Measurements from ENCODE around the gene C10orf90. TPM values are rescaled to one million over a fixed set of nuclear protein-coding genes. Genes with fewer than 3 reads are reported as not detected.
A peak's percentile ranks its signal among the peaks of the same experiment; 100 is the strongest.
"Not testable (repeated sequence)": the region's sequence is repeated elsewhere in the genome, so short reads cannot be mapped to it uniquely, and the experiment has no call there.

The C10orf90 gene
- total RNA-seq, 1 experiment from 2014 or later, result 0.18 TPM

- DNase-seq (peak; percentile 77), ATAC-seq (peak; percentile 53)
- peak overlapping the region; percentile 65 for H3K27ac ChIP-seq (ENCODE audit: low read length)
- no peaks in the 10 kb centered on the region for H4K20me1 ChIP-seq (ENCODE audit: low read length)
- H3F3A ChIP-seq (ENCODE audit: low read length, unreplicated experiment), result no peaks in the 10 kb centered on the region
- H3K4me1 ChIP-seq (ENCODE audit: insufficient read depth, low read length), result peaks cover 25% of the 10 kb centered on the region
- ChIA-PET POLR2A (ENCODE audit: unreplicated experiment) (no interaction called here), CTCF (no interaction called here)
- no peaks in the 10 kb centered on the region for H3K36me3 ChIP-seq (ENCODE audit: low read depth, low read length)
- H3K4me3 ChIP-seq (ENCODE audit: low read length), result peak overlapping the region; percentile 17; the same call in 1 of the 2 replicates
- BruUV-seq (replicated peaks), result no TSS peak
- H3K9me2 ChIP-seq (replicated peaks; ENCODE audit: low read length), result no peaks in the 10 kb centered on the region
- peak overlapping the region; percentile 23; the same call in 1 of the 2 replicates for H2AFZ ChIP-seq (ENCODE audit: low read length)
- H3K9me3 ChIP-seq (ENCODE audit: low read length), result no peaks in the 10 kb centered on the region
- TF ChIP-seq EZH2 (IDR thresholded peaks at IDR 0.05; ENCODE audit: low read length, unreplicated experiment) (no peak), CTCF (conservative IDR thresholded peaks at IDR 0.05; ENCODE audit: low read depth, low read length) (no peak), EZH2phosphoT487 (IDR thresholded peaks at IDR 0.05; ENCODE audit: borderline replicate concordance, low read length) (no peak)
- H3K79me2 ChIP-seq (ENCODE audit: low read length), result no peaks in the 10 kb centered on the region
- no peaks in the 10 kb centered on the region for H3K27me3 ChIP-seq (ENCODE audit: low read length)
- peak overlapping the region; percentile 63 for H3K4me2 ChIP-seq (ENCODE audit: low read length)
- intact Hi-C loops (cut with micrococcal nuclease), result loop anchor here (10.0 kb wide), 1 partner anchor 320 kb away; no protein-coding TSS in a partner anchor
- no peak overlapping the region for H3K9ac ChIP-seq (ENCODE audit: low read length)
These were observed 286.1 kb downstream of the C10orf90 start for GRCh38 chr10:126384269-126384873.

GRCh38 chr10:126380352-126381076 lies 290.0 kb downstream of the C10orf90 start:
- ATAC-seq (no peak), DNase-seq (no peak)
- intact Hi-C loops (cut with micrococcal nuclease), result loop anchor here (10.0 kb wide), 1 partner anchor 316 kb away; no protein-coding TSS in a partner anchor
- Histone ChIP-seq H3K27me3 (ENCODE audit: low read length) (no peaks in the 10 kb centered on the region), H2AFZ (ENCODE audit: low read length) (no peak overlapping the region), H3F3A (ENCODE audit: low read length, unreplicated experiment) (peaks cover 4% of the 10 kb centered on the region), H3K9me2 (replicated peaks; ENCODE audit: low read length) (no peaks in the 10 kb centered on the region), H3K27ac (ENCODE audit: low read length) (no peak overlapping the region), H3K4me1 (ENCODE audit: insufficient read depth, low read length) (peaks cover 40% of the 10 kb centered on the region), H3K4me3 (ENCODE audit: low read length) (no peak overlapping the region), H4K20me1 (ENCODE audit: low read length) (no peaks in the 10 kb centered on the region), H3K79me2 (ENCODE audit: low read length) (peaks cover 7% of the 10 kb centered on the region; the same call in 1 of the 2 replicates), H3K9ac (ENCODE audit: low read length) (no peak overlapping the region), H3K9me3 (ENCODE audit: low read length) (no peaks in the 10 kb centered on the region), H3K4me2 (ENCODE audit: low read length) (no peak overlapping the region), H3K36me3 (ENCODE audit: low read depth, low read length) (no peaks in the 10 kb centered on the region)
- BruUV-seq (replicated peaks), result no TSS peak
- ChIA-PET POLR2A (ENCODE audit: unreplicated experiment) (interaction anchor here (0.6 kb wide), 1 partner anchor 353 kb away, joined by 3 read pairs; no protein-coding TSS in a partner anchor), CTCF (no interaction called here)
- TF ChIP-seq EZH2 (IDR thresholded peaks at IDR 0.05; ENCODE audit: low read length, unreplicated experiment) (no peak), EZH2phosphoT487 (IDR thresholded peaks at IDR 0.05; ENCODE audit: borderline replicate concordance, low read length) (no peak), CTCF (conservative IDR thresholded peaks at IDR 0.05; ENCODE audit: low read depth, low read length) (no peak)

- H3K36me3 ChIP-seq (ENCODE audit: low read depth, low read length); H3K9me3 ChIP-seq (ENCODE audit: low read length); H3K27me3 ChIP-seq (ENCODE audit: low read length); H3K4me2 ChIP-seq (ENCODE audit: low read length); H3K79me2 ChIP-seq (ENCODE audit: low read length); H3K27ac ChIP-seq (ENCODE audit: low read length); H2AFZ ChIP-seq (ENCODE audit: low read length); BruUV-seq (replicated peaks); ATAC-seq; DNase-seq; H4K20me1 ChIP-seq (ENCODE audit: low read length); H3K9me2 ChIP-seq (replicated peaks; ENCODE audit: low read length); H3K9ac ChIP-seq (ENCODE audit: low read length); H3F3A ChIP-seq (ENCODE audit: low read length, unreplicated experiment); H3K4me3 ChIP-seq (ENCODE audit: low read length); CTCF ChIA-PET; POLR2A ChIA-PET (ENCODE audit: unreplicated experiment): not testable (repeated sequence)
- intact Hi-C loops (cut with micrococcal nuclease), result loop anchor here (5.0 kb wide), 1 partner anchor 182 kb away; no protein-coding TSS in a partner anchor
- peaks cover 34% of the 10 kb centered on the region for H3K4me1 ChIP-seq (ENCODE audit: insufficient read depth, low read length)
These were observed 291.3 kb downstream of the C10orf90 start for GRCh38 chr10:126379166-126379565.
